MV-4-11 (cell line): ENCODE measurements around the gene PRLR.

ENCODE experiments used
- DNase-seq: peaks from one replicate; lab custom pipeline; 2025; lab: John Stamatoyannopoulos, UW

Gene PRLR

DNA sequence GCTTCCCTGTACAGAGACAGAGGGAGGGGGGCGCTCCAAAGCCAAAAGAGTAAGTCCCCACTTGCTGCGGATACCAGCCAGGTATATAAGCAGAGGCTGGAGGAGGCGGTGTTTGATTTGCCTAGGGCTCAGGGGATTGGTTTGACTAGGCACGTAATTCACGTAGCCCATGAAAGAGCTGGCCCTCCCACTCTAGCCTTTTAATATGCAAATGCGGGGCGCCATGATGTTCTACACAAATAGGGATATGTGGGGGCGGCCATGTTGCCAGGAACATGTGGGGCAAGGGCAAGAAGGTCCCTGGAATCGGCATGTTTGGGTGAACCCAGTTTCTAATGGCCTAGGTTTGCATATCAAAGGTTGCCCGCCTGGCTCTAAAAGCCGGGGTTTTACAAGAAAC, 3.3 kb upstream of the PRLR start:
- no peak for DNase-seq

DNA sequence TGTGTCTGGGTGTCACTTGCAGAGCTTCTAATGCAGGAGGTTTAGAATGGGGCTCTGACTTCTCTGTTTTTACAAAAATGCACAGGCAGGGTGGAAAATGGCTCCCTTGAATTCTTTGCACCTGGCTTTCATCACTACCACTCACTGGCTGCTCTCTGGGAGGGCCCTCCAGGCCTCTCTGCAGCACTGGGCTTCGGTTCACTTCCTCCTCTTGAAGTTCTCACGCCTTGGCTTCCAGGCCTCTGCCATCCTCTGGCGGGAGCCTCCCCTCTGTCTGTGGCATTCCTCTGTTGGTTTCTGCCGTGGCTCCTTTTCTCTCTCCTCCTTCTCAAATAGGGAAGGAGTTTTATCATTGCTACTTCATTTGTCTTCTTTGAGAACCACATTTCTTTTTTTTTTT, 2.8 kb upstream of the PRLR start:
- peak; percentile 63 for DNase-seq

DNA sequence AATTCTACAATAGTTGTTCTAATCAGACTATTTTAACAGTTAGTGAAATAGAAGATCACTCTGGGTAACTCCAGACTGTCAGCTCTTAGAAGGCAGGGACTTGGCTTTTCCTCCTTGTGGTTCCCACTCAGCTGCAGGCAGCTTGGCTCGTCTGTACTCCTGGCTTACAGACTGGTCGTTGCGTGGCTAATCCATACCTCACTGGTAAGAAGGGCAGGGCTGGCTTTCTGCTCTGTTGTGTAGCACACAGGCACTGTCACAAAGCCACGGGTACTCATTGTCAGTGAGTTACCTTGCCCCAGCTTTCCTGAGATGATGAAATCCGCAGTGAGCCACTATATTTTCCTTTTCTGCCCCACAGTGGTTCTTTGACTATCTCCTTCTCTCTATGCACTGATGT, 1.8 kb upstream of the PRLR start:
- no peak for DNase-seq

DNA sequence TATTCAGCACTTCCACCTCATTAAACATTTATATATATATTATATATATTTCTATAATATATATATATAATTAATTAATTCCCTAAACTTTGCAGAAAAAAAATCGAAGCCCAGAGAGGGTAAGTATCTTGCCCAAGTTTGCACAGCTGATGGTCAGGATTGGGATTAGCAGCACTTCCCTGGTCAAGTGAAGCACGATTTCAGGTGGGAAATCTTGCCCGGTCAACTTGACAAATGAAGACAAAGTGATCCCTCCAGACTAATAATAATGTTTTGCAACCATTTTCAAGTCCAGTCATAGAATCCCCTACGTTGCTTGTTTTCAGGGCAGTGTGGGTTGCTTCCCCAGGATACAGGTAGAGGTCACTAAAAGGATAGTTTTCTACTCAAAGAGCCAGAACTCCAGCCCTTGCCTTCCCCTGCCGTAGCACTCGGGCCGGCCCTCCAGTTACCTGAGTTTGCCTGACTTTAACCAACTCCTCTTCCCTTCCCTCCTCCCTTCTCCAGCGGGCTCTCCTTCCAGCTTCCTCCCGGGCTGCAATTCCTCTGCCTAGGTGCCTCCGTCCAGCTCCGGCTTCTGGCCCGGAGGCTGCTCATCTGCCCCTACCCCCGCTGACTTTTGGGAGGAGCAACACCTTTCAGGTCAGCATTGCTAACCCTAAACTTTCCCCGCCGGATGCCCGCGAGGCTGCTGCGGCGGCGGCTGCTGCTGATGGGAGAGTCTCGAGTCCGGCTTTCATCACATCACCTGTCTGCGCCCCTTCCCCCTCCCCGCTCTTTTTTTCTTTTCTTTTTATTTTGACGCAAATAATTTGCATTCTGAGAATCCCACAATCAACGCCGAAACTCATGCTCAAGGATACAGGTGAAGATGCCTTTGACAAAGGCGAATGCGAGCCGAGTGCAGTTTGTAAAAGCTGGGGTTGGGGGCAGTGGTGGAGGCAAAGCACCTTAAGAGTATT, 930 bp downstream of the PRLR start:
- peak; percentile 29 for DNase-seq

DNA sequence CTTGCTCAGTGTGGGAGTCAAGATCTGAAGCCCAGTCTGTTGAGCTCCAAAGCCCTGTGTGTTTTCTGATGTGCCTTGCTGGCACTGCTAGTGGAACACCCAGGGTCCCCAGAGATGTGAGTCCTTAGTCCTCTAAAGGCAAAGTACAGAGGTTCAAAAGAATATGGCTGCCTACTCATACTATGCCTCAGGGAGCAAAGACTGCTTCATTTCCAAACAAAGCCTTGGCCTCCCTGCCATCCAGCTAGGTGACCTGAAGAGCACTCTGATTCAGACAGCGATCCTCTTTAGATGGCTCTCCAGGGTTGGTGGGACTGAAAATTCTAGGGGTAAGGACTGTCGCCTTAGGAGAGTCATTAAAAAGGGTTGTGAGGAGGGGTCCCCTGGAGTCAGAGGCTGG, 2.0 kb downstream of the PRLR start:
- DNase-seq, result no peak

DNA sequence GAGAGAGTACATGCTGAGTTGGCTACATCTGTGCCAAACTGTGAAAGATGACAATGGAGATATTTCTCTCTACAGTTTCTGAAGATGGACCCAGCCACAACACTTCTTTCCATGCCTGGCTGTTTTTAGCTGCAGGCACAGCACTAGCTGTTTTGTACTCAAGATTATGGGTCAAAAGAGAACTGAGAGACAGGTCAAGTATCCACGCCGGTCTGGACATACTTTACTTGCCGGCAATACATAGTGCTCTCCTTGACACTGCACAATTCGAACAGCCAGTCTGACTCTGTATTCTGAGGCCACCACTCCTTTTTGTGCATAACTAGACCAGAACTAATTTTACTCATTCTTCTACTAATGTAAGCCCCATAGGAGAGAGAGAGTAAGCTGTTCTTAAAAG, 2.6 kb downstream of the PRLR start:
- no peak for DNase-seq

DNA sequence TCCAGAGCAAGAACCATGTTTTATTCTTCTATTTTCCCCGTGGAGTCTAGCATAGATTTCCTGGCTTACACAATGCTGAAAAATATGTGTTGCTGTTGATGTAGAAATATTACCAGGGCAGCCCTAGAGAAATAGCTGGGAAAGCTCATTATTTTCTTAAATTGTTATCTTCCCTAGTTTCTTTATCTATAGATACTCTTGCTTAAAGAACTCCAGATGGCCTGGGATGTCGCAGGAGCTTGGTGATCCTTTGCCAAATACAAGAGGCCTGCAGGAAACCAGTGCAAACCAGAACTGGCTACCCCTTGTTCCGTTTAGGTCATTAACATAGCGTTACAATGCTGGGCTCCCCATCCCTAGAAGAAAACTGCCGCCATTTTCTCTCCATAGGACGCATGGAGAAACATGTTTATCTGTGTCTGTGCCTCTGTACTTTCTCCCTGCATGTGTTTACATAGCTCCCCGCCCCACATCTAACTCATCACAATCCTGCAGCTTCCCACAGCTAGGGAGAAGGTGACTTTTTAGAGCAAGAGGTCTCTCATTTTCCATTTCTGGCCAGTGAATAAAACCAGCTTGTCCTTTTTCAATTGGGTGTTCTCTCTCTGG, 6.4 kb downstream of the PRLR start:
- DNase-seq, result no peak

DNA sequence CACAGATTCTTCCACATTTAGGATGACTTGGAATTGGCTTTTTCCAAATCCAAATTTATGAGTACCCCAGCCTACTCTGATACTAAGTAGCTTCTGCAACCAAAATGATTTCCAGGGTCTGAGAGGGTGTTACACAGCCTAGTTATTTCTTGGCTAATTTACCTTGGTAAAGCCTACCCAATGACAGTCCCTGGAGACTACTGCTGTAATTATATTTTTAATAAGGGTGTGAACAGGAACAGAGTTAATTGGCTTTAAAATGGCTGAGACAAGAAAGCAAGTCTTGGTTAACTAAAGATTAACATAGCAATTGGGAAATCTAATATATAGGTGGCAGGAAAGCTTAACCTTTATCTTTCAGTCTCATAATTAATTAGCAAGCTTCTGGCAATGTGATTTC, 9.3 kb downstream of the PRLR start:
- DNase-seq, result no peak

DNA sequence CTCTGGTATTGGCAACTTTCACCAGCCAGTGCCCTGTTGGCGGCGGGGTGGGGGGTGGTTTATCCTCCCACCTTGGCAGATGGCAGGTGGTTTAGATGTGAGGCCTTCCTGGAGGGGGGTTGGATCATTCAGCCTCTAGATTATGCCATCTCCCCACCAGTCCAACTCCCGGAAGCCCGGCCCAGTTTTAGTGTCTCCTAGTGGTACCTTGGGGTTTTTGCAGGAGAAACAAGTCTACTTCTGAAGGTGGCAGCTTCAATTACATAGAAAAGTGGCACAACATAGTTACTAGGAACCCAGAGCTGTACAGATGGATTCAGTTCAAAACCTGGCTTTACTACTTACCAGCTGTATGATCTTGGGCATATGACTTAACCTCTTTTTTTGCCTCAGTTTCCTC, 11.3 kb downstream of the PRLR start:
- DNase-seq, result no peak

DNA sequence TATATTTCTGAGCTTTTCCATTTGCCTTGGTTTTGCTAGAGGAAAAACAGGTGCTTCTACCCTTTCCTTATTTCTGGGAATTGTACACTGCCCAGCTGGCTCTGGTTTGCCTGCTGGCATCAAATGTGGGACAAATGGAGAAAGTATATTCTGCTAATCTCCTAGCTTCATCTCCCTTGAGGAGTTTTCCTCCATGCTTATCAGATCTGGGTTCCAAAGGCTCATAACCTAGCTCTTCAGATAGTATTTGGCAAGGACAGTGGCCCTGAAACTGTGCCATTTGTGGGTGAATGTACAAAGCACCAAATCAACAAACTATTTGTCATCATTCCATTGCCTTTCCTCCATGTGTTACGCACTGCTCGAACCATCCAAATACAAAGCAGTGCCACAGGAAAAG, 16.2 kb downstream of the PRLR start:
- DNase-seq, result no peak

DNA sequence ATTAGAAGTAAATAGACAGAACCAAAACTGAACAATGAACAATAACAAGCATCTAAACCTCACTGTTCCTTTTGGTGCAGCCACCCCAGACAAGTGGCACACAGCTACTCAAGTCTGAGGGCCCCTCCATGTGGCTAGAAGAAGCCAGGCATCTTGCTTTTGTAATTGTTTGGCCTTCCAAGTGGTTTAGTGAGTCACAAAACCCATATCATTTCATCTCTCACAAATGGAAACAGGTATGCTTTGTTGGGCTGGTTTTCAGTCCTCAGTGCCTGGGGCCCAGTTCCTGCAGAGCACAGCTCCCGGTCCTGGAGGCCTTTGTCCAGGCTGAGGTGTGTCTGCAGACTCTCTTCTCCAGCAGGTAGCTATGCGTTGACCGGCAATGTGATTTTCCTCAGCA, 16.7 kb downstream of the PRLR start:
- peak; percentile 21 for DNase-seq

DNA sequence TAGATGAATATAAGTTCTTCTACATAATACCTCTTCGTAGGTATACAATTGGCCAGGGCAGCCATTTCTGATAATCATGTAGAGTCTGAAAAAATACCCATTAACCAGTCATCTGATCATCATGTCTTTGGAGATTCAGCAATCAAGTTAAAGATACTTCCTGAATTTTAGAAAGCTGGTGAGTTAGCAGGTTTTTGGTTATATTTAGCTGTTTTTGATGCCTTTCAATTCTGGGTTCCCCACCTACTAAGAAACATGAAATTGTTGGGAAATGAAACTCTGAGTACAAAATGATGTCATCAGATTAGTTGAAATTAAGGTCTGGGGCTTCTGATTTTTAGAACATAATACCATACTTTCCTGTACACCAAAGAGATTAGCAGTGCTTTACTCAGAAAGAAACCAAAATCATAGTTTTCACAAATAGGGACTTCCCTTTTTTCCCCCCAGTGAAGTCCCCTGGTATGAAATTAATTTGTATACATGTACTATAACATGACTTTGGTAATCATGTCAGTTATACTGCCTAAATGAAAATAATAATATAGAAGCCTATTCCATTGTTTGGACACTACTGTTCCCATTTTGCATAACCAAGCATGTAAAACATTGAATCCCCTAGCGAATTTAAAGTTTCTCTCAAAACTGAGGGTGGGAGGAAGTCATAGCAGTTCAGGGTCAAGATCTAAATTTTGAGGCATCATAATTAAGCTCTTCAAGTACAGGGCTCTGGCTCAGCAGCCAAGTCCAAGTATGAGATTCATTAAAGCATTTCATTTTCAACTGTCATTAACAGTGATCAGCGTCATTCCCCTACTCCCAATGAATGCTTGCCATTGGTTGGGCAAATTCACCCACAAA, 17.9 kb downstream of the PRLR start:
- DNase-seq, result peak; percentile 58

DNA sequence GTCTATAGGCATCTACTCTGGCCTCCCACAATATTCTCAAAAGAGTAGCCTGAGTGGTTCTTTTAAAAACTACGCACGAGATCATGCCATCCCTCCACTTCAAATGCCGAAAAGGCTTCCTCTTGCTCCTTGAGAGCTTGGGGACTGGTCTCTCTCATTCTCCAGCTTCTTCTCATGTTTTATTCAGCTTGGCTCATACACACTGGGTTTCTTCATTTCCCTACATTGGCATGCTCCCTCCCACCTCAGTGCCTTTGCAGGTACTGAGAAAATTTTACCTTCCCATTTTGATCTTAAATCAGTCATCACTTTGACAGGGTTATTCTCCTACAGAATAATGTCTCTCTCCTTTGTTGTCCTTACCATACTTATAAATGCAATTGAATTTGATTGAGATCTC, 20.4 kb downstream of the PRLR start:
- no peak for DNase-seq

DNA sequence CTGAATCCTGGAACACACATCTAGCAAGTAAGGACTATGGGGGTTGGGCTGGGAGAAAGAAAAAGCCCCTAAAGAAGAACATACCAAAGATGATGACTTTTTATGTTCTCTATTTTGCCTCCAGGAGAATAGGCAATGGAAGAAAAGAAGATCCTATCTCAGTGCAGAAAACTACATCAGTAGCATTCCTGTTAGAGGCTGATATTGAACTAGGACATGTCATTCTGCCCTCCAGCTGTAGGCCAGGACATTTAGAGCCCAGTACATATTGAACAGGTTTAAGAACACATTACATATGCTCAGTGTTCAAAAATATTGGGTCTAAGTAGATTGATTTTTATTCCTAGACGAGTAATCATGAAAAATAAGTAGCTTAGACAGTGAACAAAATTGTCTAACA, 24.7 kb downstream of the PRLR start:
- DNase-seq, result no peak

DNA sequence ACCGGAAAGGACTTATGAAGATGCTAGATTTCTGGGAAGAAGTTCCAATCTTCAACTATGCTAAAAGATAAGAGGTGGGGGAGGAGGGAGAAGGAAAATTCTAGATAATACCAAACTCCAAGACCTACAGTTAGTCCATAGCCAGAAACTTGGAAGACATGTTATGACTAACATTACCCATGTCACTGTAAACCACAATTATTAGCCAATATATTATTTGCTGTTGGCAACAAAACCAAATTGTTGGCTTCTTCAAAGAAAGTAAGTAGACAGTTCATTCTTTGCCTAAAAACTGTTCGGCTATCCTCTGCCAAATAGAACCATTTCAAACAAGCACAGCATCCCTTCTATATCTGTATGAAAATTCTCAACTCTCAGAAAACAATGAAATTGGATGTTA, 25.1 kb downstream of the PRLR start:
- DNase-seq, result no peak

DNA sequence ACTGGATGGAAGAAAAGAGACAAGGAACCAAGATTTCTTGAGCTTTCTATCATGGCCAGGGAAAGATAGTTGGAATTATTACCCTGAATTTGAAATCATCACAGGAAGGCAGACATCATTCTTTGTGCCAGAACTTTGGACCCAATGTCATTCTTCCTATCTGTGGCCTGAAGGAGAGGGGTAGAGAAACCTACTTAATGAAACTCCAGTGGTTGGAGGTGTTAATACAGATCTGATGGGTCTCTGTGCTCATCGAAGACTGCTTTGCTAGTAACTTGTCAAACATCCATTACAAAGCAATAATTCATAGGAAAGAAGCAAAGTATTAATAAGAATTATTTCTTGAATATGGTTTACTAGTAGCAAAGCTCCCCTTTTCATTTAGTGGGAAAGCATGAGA, 26.9 kb downstream of the PRLR start:
- DNase-seq, result no peak

DNA sequence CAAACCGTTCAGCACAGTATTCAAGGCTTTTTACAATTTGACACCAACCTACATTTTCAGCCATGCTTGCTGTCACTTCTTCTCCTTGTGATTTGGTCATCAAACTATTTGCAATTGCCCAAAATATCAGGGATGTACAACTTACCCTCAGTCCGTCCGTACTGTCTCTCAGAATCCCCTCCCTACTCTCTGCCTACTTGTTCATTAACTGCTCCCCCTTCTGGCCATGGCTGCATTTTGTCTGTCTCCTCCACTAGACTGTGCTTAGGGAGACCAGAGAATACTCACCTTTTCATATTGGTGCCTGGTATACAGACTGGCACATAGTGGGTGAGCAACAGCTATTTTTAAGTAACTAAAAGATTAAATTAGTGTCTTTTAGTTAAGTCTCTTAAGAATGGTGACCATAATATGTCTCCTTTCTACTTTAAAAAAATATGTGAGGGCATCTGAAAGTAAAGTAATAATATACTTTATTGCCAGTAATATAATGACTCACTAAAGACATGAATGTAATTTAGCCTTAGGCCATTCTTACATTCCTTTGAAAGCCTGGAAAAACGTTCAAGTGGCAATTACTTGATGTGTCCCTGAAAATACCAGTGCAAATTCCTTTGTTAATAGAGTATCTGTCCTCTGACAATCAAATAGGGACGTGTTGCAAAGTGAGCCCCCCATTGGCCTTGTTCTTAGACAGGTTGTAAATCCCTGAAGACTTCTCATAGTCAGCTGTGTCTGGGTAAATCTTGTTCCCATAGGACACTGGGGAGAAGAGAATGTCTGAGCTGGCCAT, 27.8 kb downstream of the PRLR start:
- DNase-seq, result peak; percentile 20

DNA sequence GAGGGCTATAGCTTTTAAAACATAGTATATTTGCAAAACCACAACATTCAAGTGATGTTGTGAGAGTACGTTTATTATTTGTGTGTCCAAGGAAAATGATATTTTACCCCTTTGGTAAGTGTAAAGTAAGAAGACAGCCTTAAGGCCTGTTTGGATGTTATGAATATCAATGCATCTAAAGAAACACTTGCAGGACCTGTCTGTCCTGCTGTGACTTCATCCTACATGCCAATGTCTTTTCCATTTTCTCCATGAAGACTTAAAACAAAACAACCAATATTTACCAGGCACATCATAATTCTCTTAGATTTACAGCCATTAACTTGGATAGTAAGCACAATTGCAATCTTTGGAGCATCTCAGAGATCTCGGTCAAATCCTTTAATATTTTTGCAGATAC, 29.0 kb downstream of the PRLR start:
- DNase-seq, result no peak

DNA sequence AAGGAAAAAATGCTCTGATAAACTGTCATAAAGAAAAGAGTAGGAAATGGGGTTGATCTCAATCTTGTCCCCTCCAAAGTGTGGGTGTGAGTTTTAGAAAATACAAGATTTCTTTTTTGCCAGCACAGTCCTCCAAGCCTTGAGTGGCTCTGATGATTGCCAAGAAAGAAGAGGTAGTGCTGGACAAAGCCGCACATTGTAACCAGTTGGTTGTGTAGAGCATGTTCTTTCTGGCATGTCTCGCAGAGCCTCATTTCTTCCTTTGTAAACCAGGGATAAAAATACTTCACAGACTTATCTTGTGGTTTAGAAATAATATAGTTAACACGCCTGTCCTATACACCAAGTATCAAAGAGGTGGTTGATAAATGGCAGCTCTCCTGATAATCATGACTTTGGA, 30.4 kb downstream of the PRLR start:
- DNase-seq, result no peak

DNA sequence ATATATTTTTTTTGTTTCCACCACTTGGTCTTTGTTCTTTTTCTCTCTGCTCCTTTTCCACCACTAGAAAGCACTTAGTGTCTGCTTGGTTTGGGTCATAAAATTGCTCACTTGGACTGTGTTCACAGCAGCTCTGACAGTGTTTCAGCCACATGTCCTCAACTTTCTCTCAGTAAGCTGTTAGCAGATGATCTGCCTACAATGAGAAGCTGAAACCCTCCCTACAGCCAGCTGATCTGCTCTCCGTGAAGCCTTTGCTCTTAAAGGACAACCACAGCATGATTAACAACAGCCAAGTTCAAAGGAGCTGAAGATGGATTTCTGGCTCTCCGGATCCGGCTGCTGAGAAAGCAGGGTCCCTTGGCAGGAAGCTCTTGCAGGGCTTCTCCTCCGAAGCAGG, 31.6 kb downstream of the PRLR start:
- no peak for DNase-seq

DNA sequence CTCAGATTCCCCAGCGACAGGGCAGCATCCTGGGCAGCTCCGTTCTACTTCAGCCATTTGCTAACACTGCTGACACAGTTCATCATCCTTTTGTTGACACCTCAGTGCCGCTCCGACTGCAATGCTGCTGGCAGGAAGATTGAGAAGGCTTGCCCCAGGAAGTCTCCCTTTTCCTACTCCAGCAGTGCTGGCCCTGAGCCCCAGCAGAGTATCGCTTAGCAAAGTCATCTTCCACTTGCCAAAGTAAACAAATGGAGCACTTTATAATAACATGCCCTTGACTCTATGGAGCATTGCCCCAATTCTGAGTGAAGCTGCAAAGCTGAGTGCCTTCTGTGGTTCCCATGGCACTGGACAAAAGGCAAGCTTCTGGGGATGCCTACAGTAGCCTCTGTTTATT, 32.2 kb downstream of the PRLR start:
- no peak for DNase-seq

DNA sequence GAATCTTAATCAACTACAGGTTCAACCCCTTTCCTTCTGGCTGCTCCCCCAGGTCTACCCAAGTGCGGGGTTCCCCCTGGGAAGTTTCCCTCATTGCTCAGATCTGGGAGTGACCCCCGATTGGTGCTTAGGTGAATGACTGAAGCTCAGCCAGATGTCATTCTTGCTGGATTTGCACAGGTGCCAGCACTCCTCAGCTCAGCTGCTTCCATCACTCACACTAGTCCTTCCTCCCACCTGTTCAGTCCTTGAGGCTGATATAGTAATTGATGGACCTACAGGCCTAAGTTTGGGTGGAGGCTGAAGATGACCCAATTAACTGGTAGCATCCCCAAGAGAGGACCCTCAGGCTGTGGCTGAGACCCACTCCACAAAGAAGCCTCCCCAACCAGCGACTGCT, 32.9 kb downstream of the PRLR start:
- DNase-seq, result no peak
